ENCODE data around the gene EVL.
A peak's percentile ranks its signal among the peaks of the same experiment; 100 is the strongest.

EVL gene

GRCh38 chr14:100066962-100067361, 1.7 kb downstream of the EVL start:
- DNase-seq (ENCODE audit: low read depth): no peak

- no peak for DNase-seq (ENCODE audit: low read depth)
Measured at GRCh38 chr14:100067481-100067880, 2.3 kb downstream of the EVL start.

GRCh38 chr14:100067971-100068959, 3.0 kb downstream of the EVL start:
- peak; percentile 96 for DNase-seq (ENCODE audit: low read depth)

GRCh38 chr14:100069161-100069800, 4.1 kb downstream of the EVL start:
- DNase-seq (ENCODE audit: low read depth): no peak

- DNase-seq (ENCODE audit: low read depth): peak; percentile 52
Measured at GRCh38 chr14:100070310-100070709, 5.1 kb downstream of the EVL start.

- DNase-seq (ENCODE audit: low read depth): peak; percentile 36
Measured at GRCh38 chr14:100071545-100071944, 6.3 kb downstream of the EVL start.

- DNase-seq (ENCODE audit: low read depth): peak; percentile 51
Measured at GRCh38 chr14:100072783-100073346, 7.6 kb downstream of the EVL start.

- no peak for DNase-seq (ENCODE audit: low read depth)
Measured at GRCh38 chr14:100073576-100074430, 8.6 kb downstream of the EVL start.

- no peak for DNase-seq (ENCODE audit: low read depth)
Measured at GRCh38 chr14:100074431-100075100, 9.3 kb downstream of the EVL start.

- DNase-seq (ENCODE audit: low read depth): no peak
Measured at GRCh38 chr14:100075681-100076080, 10.5 kb downstream of the EVL start.

- no peak for DNase-seq (ENCODE audit: low read depth)
Measured at GRCh38 chr14:100076133-100076532, 10.9 kb downstream of the EVL start.

GRCh38 chr14:100076606-100077005, 11.4 kb downstream of the EVL start:
- no peak for DNase-seq (ENCODE audit: low read depth)

GRCh38 chr14:100077441-100077840, 12.2 kb downstream of the EVL start:
- DNase-seq (ENCODE audit: low read depth): no peak

- DNase-seq (ENCODE audit: low read depth): no peak
Measured at GRCh38 chr14:100078216-100078803, 13.1 kb downstream of the EVL start.

- DNase-seq (ENCODE audit: low read depth): peak; percentile 90
Measured at GRCh38 chr14:100078997-100079725, 13.9 kb downstream of the EVL start.

GRCh38 chr14:100079726-100080005, 14.4 kb downstream of the EVL start:
- no peak for DNase-seq (ENCODE audit: low read depth)

- DNase-seq (ENCODE audit: low read depth): no peak
Measured at GRCh38 chr14:100080206-100080605, 15.0 kb downstream of the EVL start.

- DNase-seq (ENCODE audit: low read depth): no peak
Measured at GRCh38 chr14:100081997-100082625, 16.9 kb downstream of the EVL start.

GRCh38 chr14:100082723-100083122, 17.5 kb downstream of the EVL start:
- DNase-seq (ENCODE audit: low read depth): no peak

- no peak for DNase-seq (ENCODE audit: low read depth)
Measured at GRCh38 chr14:100083706-100084105, 18.5 kb downstream of the EVL start.
